Body of pancreas (tissue), 4 donors: ENCODE data around the gene GLIS1. TPM values are rescaled to one million over a fixed set of nuclear protein-coding genes. Genes with fewer than 3 reads are reported as not detected.

Source experiments
- ATAC-seq: fragments of 150-250 bp; one replicate; pipeline ENCODE4 v1.9.1; 2016
- DNase-seq, 4 donors: peaks; one replicate each; pipeline ENCODE4 v3.0.0-alpha.2; 2019
- H3K27ac ChIP-seq, 4 donors: fragments of 200-600 bp; sonication (generic); 1 replicate in 3 of 4; 2 replicates in 1 of 4; pipeline versions ENCODE4 v1.5.1 to v1.6.1; 2016 to 2019; ENCODE audit warnings: mild to moderate bottlenecking in 1 of 4, mixed read lengths in 1 of 4, moderate library complexity in 1 of 4
- H3K27me3 ChIP-seq, 2 donors: fragments of 200-600 bp; sonication (generic); one replicate each; pipeline ENCODE4 v1.6.0; 2016; ENCODE audit warnings: mild to moderate bottlenecking in 1 of 2
- H3K36me3 ChIP-seq, 2 donors: fragments of 200-600 bp; sonication (generic); replicated peaks in 1 of 2; 2 replicates each; pipeline ENCODE4 v1.5.1; 2016; ENCODE audit warnings: low read depth in 2 of 2; ENCODE audit not compliant: insufficient read depth in 1 of 2
- H3K4me1 ChIP-seq: fragments of 200-600 bp; sonication (generic); one replicate; pipeline ENCODE4 v1.6.0; 2016
- H3K4me3 ChIP-seq, 2 donors: fragments of 200-600 bp; sonication (generic); 1 replicate in 1 of 2; 2 replicates in 1 of 2; pipeline ENCODE4 v1.5.1; 2016 to 2019
- H3K9me3 ChIP-seq, 3 donors: fragments of 200-600 bp; sonication (generic); 1 replicate in 2 of 3; 2 replicates in 1 of 3; pipeline ENCODE4 v1.5.1; 2016
- CTCF ChIP-seq, 7 experiments: fragments of 450-650 bp in 4 of 7; fragments of 200-600 bp in 3 of 7; sonication (generic) in 3 of 7; IDR thresholded peaks; one replicate each; pipeline ENCODE4 v1.5.1; 2016 to 2019; ENCODE audit warnings: antibody characterized with exemption in 7 of 7
- POLR2A ChIP-seq, 3 donors: fragments of 450-650 bp; IDR thresholded peaks; one replicate each; pipeline ENCODE4 v1.6.1; 2016; ENCODE audit warnings: antibody characterized with exemption in 3 of 3, mild to moderate bottlenecking in 2 of 3
- WGBS, 2 donors: methylation state at CpG; one replicate each; pipeline ENCODE4 v1.1.5; 2017; 5-methylcytosine and 5-hydroxymethylcytosine counted together
- intact Hi-C: fragments of 100-400 bp; cut with DNase I; formaldehyde crosslinking; loops from one replicate; pipeline ENCODE4 v1.15.1; 2023
- total RNA-seq, 2 donors: library from RNA; depleted of rRNA; stranded (reverse); fragments of >200 nt; gene quantifications; one replicate each; pipeline ENCODE4 v1.1.0, GENCODE V29; 2016

Gene GLIS1
- total RNA-seq, 2 donors from 2014 or later: 0.33 TPM; not detected in 1

GRCh38 chr1:53559391-53559815 is 179.6 kb downstream of the GLIS1 start:
- no peak for ATAC-seq
- TF ChIP-seq CTCF (IDR thresholded peaks at IDR 0.05) (no peak), POLR2A (IDR thresholded peaks at IDR 0.05) (no peak)

GRCh38 chr1:53558739-53559315 is 180.1 kb downstream of the GLIS1 start:
- WGBS, 2 donors: 71 to 90% methylated on average over 5 of the region's 5 CpGs
- no peaks in the 10 kb centered on the region for H3K36me3 ChIP-seq
- H3K27ac ChIP-seq: no peak overlapping the region
- no peaks in the 10 kb centered on the region for H3K4me1 ChIP-seq
- intact Hi-C loops: no loop called here
- ATAC-seq (no peak), DNase-seq (peak in 1 of 4 donors; percentile 1)
- TF ChIP-seq CTCF (IDR thresholded peaks at IDR 0.05): no peak
- TF ChIP-seq POLR2A (IDR thresholded peaks at IDR 0.05): no peak
- H3K27me3 ChIP-seq: no peaks in the 10 kb centered on the region
- no peak overlapping the region for H3K4me3 ChIP-seq
- no peaks in the 10 kb centered on the region for H3K9me3 ChIP-seq

More at GRCh38 chr1:53559391-53559815, 179.6 kb downstream of the GLIS1 start:
- 54 to 79% methylated on average over 12 to 13 of the region's 13 CpGs for WGBS, 2 donors
- intact Hi-C loops: no loop called here
- H3K4me3 ChIP-seq: no peak overlapping the region
- no peaks in the 10 kb centered on the region for H3K27me3 ChIP-seq
- H3K9me3 ChIP-seq: no peaks in the 10 kb centered on the region
- H3K36me3 ChIP-seq: no peaks in the 10 kb centered on the region
- H3K4me1 ChIP-seq: no peaks in the 10 kb centered on the region
- peak in 2 of 4 donors; percentile 2 for DNase-seq
- no peak overlapping the region for H3K27ac ChIP-seq

- WGBS, 2 donors: 73 to 76% methylated on average over 12 of the region's 12 CpGs
- DNase-seq: peak in 2 of 4 donors; percentile 0 to 8
- TF ChIP-seq POLR2A (IDR thresholded peaks at IDR 0.05): no peak
- no peak for TF ChIP-seq CTCF (IDR thresholded peaks at IDR 0.05)
Observed at GRCh38 chr1:53557830-53558738, 180.9 kb downstream of the GLIS1 start.

GRCh38 chr1:53557369-53557768 is 181.6 kb downstream of the GLIS1 start:
- TF ChIP-seq POLR2A (IDR thresholded peaks at IDR 0.05) (no peak), CTCF (IDR thresholded peaks at IDR 0.05) (no peak)
- H3K27me3 ChIP-seq: no peaks in the 10 kb centered on the region
- DNase-seq (peak in 1 of 4 donors; percentile 1), ATAC-seq (no peak)
- no peaks in the 10 kb centered on the region for H3K36me3 ChIP-seq
- H3K4me1 ChIP-seq: no peaks in the 10 kb centered on the region
- H3K27ac ChIP-seq: no peak overlapping the region
- 66 to 90% methylated on average over 4 of the region's 4 CpGs for WGBS, 2 donors
- intact Hi-C loops: no loop called here
- no peaks in the 10 kb centered on the region for H3K9me3 ChIP-seq
- H3K4me3 ChIP-seq: no peak overlapping the region

More at GRCh38 chr1:53557830-53558738, 180.9 kb downstream of the GLIS1 start:
- H3K4me1 ChIP-seq: no peaks in the 10 kb centered on the region
- no peaks in the 10 kb centered on the region for H3K27me3 ChIP-seq
- no peaks in the 10 kb centered on the region for H3K9me3 ChIP-seq
- no peak overlapping the region for H3K4me3 ChIP-seq
- no peak overlapping the region for H3K27ac ChIP-seq
- no peaks in the 10 kb centered on the region for H3K36me3 ChIP-seq
- ATAC-seq: no peak
- intact Hi-C loops: no loop called here
